GM11168 (cell line): ENCODE data around the gene PRKCZ.

Experiments
- in situ Hi-C: fragments of 300-500 bp; cut with MboI; formaldehyde crosslinking; loops from one replicate; pipeline ENCODE4 v1.12.0; 2022; ENCODE audit warnings: low sequenced_read_pairs; ENCODE audit not compliant: unreplicated experiment

PRKCZ gene

GRCh38 chr1:2184934-2185333 lies 134.7 kb downstream of the PRKCZ start:
- in situ Hi-C loops = loop anchor here (25.0 kb wide), 1 partner anchor 402 kb away; the partner anchor contains the start of gene PRXL2B

DNA sequence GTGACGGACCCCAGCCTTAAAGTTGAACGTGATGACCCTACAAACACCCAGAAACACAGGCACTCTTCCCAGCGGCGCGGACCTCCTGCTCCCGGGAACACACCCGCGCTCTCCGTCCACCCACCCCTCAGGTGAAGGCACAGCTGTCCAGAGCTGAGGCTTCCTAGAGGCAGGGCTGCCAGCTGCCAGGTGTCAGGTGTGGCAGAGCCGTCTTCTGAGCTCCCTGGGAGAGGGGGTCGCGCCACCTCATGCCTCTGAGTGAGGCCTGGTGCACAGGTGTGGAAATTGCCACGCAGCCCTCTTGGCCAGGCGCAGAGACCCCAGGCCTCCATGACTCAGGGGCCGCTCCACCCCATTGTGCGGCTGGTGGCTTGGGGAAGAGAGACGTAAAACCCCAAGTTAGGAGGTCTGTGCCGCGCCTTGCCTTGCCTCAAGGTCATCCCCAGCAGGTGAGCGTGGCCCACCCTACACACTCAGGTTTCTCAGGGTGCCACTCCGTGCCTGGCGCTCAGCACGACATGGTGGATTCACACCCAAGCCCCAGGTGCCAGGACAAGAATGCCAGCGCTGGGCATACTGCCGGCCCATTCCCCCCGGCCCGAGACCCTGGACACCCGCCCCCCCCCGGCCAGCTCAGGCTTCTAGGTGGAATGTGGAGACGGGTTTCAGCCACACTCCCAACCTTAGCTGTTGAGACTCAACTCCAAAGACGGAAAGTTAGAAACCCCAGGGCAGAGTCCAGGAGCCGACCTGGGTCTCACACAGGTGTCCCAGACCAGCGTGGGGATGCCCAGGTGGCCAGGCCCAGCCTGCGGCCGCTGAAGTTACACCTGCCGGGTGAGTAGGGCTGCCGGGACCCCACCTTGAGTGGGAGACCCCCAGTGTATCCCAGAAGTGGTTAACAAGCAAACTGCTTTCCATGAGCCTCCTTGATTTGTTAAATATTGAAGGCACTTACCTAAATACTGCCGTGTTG lies 136.0 kb downstream of the PRKCZ start:
- in situ Hi-C loops = loop anchor here (25.0 kb wide), 1 partner anchor 401 kb away; the partner anchor contains the start of gene PRXL2B

DNA sequence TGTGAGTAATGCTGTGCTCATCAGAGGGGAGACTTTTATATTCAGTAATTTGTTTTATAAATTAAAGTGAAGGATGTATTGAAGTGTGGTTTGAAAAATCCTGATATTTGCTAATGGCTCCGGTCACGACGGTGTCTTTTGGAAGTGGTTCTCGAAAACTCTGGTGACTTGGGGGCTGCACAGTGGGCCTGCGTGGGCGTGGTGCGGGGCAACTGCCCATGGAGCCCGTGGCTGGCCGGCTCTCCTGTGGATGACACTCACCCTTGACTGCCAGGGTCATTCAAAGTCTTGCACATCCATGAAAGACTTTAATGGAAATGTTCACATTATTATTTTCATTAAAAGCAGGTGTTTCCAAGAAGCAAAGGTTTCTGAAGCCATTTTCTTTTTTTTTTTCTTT lies 136.7 kb downstream of the PRKCZ start:
- in situ Hi-C loops = loop anchor here (25.0 kb wide), 1 partner anchor 400 kb away; the partner anchor contains the start of gene PRXL2B

DNA sequence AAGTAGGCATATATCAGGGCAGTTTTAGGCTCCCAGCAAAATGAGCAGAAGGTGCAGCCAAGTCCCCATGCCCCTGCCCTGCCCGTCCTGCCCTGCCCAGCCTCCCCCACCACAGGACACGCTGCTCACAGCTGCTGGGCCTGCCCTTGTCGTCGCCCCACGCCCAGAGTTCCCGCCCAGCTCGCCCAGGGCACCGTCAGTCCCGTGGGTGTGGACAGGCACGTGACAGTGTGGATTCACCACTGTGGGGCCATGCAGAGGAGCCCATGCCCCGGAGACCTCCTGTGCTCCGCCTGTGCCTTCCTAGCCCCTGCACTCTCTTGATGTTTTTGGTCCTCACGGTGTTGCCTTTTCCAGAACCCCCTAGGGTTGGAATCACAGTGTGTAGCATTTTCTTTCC lies 137.4 kb downstream of the PRKCZ start:
- in situ Hi-C loops = loop anchor here (25.0 kb wide), 1 partner anchor 400 kb away; the partner anchor contains the start of gene PRXL2B

DNA sequence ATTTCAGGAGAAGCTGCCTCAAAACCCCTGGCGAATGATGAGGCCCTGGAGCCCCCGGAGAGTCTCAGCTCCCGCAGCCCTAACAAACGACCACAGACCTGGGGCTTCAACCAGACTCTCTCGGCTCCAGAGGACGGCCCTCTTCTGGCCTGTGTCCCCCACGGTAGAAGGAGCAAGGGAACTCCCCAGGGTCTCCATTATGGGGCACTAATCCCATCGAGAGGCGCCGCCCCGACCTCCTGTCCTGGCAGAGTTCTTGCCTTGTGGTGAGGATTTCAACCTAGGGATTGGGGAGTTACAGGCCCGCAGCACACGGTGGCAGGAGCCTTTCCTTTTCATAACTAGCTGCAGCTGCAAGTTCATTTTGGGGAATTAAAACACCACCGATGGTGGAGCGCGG lies 138.1 kb downstream of the PRKCZ start:
- in situ Hi-C loops = loop anchor here (25.0 kb wide), 1 partner anchor 399 kb away; the partner anchor contains the start of gene PRXL2B

DNA sequence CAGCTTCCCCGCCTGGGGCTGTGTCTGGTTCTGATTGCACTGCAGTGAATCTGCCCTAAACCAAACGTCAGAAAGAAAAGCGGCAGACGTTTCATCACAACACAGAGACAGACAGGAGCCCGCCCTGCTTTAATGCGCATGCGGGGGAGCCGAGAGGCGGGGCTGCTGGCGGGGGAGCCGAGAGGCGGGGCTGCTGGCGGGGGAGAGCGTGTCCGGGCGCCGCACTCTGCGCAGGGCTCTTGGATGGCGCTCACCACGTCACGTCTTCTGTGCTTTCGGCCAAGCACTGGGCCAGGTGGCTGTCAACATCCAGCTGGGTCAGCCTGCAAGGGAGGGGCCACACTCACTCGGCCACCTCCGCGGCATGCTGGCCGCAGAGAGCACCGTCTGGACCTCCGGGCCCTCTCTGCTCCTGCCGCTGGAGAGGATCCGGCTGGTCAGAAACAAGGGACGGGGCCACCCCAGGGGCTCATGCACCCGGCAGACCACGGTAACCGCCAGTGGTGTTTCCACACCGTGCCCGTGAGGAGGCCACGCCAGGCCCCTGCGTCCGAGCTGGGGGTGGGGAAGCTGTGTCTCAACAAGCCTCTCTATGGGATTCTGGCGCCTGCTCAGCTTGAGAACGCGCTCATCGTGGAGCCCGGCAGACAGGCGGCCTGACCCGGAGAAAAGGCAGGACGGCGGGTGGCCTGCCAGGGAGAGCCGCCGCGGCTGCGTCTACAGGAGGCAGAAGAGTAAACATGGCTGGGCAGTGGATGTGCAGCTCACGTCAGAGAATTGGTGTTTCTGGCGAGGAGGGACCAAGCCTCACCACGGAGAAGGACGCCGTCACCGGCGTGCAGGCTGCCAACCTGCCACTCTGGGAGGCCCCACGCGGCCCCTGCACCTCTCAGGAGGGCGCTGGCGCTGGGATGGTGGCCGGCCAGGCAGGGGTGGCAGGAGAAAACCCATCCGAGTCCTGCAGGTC lies 139.5 kb downstream of the PRKCZ start:
- in situ Hi-C loops = loop anchor here (10.0 to 25.0 kb wide), 2 partner anchors 185 to 398 kb away; partner anchors contain the start of gene PRXL2B

DNA sequence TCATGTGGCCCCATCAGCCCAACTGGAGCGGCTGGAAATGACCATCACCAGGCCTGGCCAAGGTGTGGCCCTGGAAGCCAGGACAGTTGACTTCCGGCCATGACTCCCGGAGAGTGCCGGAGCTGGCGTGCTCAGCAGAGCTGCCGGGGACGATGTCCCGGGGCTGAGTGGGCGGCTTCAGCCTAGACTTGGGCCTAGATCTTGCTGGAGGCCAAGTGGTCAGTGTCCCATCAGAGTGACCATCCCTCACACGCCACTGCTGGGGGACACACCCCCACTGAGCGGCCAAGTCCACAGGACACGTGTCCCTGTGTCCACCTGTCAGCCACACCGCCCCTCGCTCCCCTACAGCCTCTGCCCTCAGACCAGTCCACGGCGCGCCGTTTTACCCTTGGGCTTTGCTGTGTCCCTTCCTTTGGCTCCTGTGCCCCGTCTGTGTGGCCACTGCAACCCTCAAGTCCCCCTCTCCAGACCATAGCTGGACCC lies 140.3 kb downstream of the PRKCZ start:
- in situ Hi-C loops = loop anchor here (10.0 to 25.0 kb wide), 2 partner anchors 184 to 397 kb away; partner anchors contain the start of gene PRXL2B

GRCh38 chr1:2192031-2192995 lies 142.1 kb downstream of the PRKCZ start:
- in situ Hi-C loops = loop anchor here (10.0 to 25.0 kb wide), 2 partner anchors 182 to 395 kb away; partner anchors contain the start of gene PRXL2B

- in situ Hi-C loops = loop anchor here (10.0 to 25.0 kb wide), 2 partner anchors 181 to 394 kb away; partner anchors contain the start of gene PRXL2B
Measured at GRCh38 chr1:2193514-2194281, 143.5 kb downstream of the PRKCZ start.

DNA sequence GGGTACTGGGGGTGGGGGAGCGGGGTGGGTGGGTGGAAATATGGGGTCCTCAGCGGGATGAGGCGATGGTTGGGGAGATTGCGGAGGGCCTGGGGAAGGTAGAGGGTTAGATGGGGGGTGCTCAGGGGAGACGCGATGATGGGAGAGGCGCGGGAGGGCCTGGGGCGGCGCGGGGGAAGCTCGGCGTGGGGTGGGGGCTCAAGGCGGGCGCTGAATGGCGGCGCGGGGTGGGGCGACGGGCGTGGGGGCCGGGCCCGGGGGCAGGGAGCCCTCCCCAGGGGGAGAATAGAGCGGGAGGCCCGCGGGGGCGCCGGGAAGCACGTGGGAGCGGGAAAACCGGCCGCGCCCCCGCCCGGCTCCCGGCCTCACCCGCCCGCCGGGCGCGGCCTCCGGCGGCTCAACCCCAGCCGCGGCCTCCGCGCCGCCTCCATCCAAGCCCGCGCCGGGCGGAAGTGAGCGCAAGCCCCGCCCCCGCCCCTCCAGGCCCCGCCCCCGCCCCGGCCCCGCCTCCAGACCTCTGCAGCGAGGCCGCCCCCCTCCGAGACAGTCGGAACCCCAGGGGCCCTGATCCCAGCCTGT lies 144.2 kb downstream of the PRKCZ start, which contains the start of gene FAAP20:
FAAP20 (minus strand) TSS at position 454 of the 579 bp plus-strand sequence; CDS start at position 431, 23 bp downstream.
- in situ Hi-C loops = loop anchor here (10.0 to 25.0 kb wide), 2 partner anchors 180 to 393 kb away; partner anchors contain the start of gene PRXL2B

DNA sequence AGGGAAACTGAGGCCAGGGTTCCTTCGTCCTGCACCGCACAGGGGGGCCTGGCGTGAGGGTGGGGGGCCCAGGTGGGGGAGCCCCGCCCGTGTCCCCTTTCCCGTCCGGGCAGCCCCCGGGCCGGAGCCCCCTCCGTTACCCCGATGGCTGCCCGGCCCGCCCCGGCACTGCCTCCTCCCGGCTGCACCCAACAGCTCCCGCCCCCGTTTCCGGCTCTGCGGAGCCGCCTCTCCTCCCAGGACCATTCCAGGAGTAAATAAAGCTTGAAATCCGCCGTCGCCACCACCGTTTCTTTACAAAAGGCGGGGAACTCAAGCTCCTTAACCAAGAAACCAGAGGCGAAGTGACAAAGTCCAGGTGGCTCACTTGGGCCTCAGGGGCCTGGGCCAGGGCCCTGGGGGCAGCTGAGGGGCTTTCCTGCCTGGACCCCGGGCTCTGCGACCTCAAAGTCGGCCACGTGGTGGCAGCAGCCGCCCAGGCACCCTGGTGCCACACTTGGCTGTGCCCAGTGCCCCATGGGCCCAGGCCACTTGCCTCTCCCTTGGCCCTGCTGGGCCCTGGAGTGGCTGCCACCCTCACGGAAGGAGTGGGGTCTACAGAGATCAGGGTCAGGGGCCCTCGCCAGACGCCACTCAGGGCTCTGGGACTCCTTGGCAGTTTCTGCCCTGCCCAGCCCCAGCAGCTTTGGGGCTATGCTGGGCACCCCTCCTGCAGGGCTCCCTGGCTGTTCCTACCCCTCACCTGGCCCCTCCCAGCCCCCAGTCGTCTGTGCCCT lies 144.9 kb downstream of the PRKCZ start:
- in situ Hi-C loops = loop anchor here (10.0 to 25.0 kb wide), 2 partner anchors 180 to 392 kb away; partner anchors contain the start of gene PRXL2B

- in situ Hi-C loops = loop anchor here (10.0 to 25.0 kb wide), 2 partner anchors 179 to 392 kb away; partner anchors contain the start of gene PRXL2B
Measured at GRCh38 chr1:2195785-2196184, 145.6 kb downstream of the PRKCZ start.

DNA sequence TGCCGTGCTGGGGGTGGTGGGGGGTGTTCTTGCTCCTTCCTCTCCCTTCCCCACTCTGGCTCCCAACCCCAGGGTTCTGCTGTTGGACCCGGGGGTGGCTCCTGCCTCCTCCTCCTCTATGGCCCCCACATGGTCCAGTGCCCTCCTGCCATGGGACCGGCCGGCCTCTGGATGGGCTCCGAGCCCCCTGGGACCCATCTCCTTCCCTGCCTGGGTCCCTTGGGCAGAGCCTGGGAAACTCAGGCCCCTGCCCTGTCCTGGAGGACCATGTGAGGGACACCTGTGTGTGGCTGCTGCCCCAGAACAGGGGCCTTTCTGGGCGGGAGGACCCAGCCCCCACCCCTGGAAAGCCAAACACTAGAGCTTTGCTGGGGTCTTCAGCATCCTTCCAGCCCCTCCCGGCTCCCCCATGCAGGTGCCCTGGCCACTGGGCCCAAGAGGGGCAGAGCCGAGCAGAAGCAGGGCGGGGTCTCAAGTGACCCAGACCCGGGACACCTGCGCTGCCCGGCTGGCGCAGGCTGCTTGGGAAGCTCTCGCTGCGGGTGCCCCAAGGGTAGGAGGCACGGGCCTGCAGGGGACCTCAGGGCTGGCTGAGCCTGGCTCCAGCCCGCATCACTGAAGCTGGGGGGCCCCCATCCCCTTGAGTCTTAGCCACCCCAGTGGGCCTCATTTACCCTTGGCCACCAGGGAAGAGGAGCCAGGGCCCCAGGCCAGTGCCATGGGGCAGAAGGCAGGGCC lies 146.9 kb downstream of the PRKCZ start:
- in situ Hi-C loops = loop anchor here (10.0 to 25.0 kb wide), 2 partner anchors 178 to 390 kb away; partner anchors contain the start of gene PRXL2B

DNA sequence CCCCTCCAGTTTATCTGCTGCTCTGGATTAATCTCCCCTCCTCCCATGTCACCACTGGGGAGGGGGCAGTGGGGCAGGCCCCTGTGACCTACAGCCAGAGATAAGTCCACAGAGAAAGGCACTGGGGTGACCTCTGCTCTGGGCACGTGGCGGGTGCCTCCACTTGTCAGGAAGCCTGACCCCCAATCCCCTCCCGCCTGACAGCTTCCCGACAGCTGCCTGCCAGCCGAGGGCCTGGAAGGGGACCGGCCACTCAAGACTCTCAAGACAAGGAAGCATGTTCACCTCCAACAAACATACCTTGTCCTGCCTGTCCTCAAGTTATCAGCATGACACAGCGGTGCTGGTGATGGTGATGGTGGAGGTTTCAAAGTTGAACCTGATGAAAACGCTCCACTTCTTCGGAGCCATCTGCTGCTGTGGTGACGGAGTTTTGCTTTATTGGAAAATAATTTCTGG lies 147.5 kb downstream of the PRKCZ start:
- in situ Hi-C loops = loop anchor here (10.0 to 25.0 kb wide), 2 partner anchors 177 to 390 kb away; partner anchors contain the start of gene PRXL2B

DNA sequence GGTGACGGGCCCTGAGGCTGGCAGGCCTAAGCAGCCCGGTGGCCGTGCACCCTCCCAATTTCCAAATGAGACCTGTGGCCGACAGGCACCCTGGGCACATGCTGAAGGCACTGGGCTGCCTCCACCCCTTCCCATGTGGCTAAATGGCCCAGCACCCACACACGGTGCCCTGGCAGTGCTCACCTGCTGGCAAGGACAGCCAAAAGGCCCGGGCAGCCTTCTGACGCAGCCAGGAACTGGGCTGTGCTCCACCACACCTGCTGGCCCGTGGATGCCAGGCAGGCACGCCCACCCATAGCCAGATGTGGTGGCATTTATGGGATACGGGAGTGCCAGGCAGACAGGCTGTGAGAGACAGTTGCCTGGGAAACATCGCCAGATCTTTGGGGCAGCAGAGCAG lies 148.4 kb downstream of the PRKCZ start:
- in situ Hi-C loops = loop anchor here (10.0 to 25.0 kb wide), 2 partner anchors 176 to 389 kb away; partner anchors contain the start of gene PRXL2B
